Measurements from ENCODE around the gene KDM4C.

KDM4C gene

DNA sequence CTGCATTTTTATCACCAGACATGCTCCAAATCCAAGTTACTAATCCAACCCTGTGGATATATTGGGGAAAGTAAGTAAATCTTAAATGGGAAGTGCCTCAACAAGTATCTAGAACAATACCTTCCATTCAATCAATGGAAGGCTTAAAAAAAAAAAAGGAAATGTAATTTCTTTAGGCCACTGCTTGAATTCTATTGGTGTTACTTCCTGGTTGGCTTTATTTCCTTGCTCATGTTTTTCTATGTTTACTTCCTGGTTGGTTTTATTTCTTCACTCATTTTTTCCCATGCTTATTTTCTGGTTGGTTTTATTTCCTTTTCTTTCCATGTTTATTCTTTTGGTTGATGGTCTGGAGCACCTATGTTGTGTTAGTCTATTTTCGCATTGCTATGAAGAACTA, 363.9 kb downstream of the KDM4C start:
- Mint-ChIP-seq H3K36me3 (ENCODE audit: insufficient read depth) (peaks cover 18% of the 10 kb centered on the region), H3K27ac (ENCODE audit: low read depth) (peak overlapping the region; percentile 12), H3K27me3 (no peaks in the 10 kb centered on the region), H3K9me3 (no peaks in the 10 kb centered on the region), H3K4me3 (no peak overlapping the region), H3K4me1 (peaks cover 31% of the 10 kb centered on the region)
- no peak for ATAC-seq (replicated peaks; ENCODE audit: extremely low read depth, poor library complexity, severe bottlenecking)
- DNase-seq (ENCODE audit: low spot score in 2 of 2), result no peak

DNA sequence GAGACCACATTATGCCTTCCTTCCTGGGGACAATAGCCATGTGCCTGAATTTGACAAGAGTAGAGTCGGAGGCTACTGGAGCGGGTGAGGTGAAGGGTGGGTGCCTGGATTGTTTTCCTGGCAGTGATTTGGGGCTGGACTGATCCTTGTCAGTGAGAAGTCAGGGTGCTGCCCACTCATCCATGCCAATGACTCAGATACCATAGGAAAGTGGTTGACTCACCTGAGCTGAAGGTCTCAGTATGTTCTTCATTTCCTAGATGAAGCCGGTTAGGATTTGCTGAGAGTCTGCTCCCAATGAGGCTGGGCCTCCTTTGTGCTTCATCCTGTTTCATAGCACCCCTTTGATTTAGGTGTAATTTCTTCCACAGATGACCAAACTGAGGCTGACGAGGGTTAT, 366.0 kb downstream of the KDM4C start:
- peaks cover 23% of the 10 kb centered on the region for H3K36me3 Mint-ChIP-seq (ENCODE audit: insufficient read depth)
- H3K9me3 Mint-ChIP-seq, result no peaks in the 10 kb centered on the region
- peaks cover 31% of the 10 kb centered on the region for H3K4me1 Mint-ChIP-seq
- H3K27me3 Mint-ChIP-seq, result no peaks in the 10 kb centered on the region
- no peak for ATAC-seq (replicated peaks; ENCODE audit: extremely low read depth, poor library complexity, severe bottlenecking)
- H3K4me3 Mint-ChIP-seq, result no peak overlapping the region
- H3K27ac Mint-ChIP-seq (ENCODE audit: low read depth), result no peak overlapping the region
- no peak for DNase-seq (ENCODE audit: low spot score in 2 of 2)

DNA sequence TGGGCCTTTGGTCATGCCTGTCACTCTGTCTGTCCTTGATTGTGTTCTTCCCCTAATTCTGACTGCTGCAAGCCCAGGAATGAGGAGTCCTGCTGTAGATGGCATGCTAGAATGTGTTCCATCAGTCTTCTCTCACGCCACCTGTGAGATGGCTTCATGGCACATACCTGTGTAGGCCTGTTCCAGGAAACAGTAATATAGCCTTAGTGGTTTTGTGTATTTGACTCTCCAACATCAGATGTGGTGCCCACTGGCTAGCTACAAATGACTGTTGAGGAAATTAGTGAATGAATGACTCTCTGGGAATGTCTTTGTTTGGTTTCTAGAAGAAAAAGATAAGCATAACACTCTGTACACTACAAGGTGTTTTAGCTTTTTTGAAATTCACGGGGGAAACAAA, 367.5 kb downstream of the KDM4C start:
- H3K27ac Mint-ChIP-seq (ENCODE audit: low read depth), result no peak overlapping the region
- peaks cover 24% of the 10 kb centered on the region for H3K4me1 Mint-ChIP-seq
- peaks cover 33% of the 10 kb centered on the region for H3K36me3 Mint-ChIP-seq (ENCODE audit: insufficient read depth)
- ATAC-seq (replicated peaks; ENCODE audit: extremely low read depth, poor library complexity, severe bottlenecking), result no peak
- no peak overlapping the region for H3K4me3 Mint-ChIP-seq
- H3K9me3 Mint-ChIP-seq, result no peaks in the 10 kb centered on the region
- H3K27me3 Mint-ChIP-seq, result no peaks in the 10 kb centered on the region
- no peak for DNase-seq (ENCODE audit: low spot score in 2 of 2)

DNA sequence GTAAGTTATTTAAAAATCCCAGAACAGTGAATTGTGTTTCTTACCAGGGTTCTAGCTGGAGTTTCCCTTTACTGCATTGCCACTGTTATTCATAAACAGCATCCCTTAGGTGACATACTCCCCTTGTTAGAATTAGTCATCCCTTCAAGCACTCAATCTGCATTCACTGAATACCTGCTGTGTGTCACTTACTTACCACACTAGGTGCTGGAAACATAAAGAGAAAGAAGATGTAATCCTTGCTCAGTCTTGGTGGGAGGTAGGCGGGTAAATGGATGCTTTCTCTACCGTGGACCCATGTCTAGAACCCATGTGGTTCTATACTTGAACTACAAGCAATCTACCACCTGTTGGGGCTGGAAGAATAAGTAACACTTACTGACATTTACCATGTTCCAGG, 371.6 kb downstream of the KDM4C start:
- H3K27me3 Mint-ChIP-seq, result no peaks in the 10 kb centered on the region
- H3K9me3 Mint-ChIP-seq, result no peaks in the 10 kb centered on the region
- DNase-seq (ENCODE audit: low spot score in 2 of 2), result no peak
- peak overlapping the region; percentile 30 for H3K27ac Mint-ChIP-seq (ENCODE audit: low read depth)
- no peak overlapping the region for H3K4me3 Mint-ChIP-seq
- peaks cover 6% of the 10 kb centered on the region for H3K4me1 Mint-ChIP-seq
- H3K36me3 Mint-ChIP-seq (ENCODE audit: insufficient read depth), result peaks cover 28% of the 10 kb centered on the region
- ATAC-seq (replicated peaks; ENCODE audit: extremely low read depth, poor library complexity, severe bottlenecking), result no peak

DNA sequence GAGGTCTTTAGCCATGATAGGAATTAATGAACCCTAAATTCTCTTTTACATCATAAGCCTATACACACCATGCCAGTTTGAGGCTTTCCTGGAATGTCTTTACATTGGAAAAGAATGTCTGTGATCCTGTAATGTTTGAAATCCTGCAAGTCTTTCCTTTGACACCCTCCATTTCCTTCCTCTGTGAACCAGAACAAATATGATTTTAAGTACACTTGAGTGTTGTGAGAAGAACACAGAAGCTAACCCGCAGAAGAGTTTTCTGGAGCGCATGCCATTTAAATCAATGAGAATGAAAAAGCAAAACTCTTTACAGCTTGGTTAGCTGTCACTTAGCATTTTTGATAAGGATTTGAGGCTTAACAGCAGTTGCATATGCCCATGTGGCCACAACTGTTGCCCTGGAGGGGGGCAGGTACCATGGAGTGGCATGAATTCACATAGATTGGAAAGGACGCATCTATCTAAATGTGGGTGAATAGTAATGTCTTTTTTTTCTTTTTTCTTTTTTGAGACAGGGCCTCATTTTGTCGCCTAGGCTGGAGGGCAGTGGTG, 372.6 kb downstream of the KDM4C start:
- ATAC-seq (replicated peaks; ENCODE audit: extremely low read depth, poor library complexity, severe bottlenecking) (no peak), DNase-seq (ENCODE audit: low spot score in 2 of 2) (no peak)
- peaks cover 31% of the 10 kb centered on the region for H3K36me3 Mint-ChIP-seq (ENCODE audit: insufficient read depth)
- no peaks in the 10 kb centered on the region for H3K27me3 Mint-ChIP-seq
- H3K27ac Mint-ChIP-seq (ENCODE audit: low read depth), result no peak overlapping the region
- H3K9me3 Mint-ChIP-seq, result no peaks in the 10 kb centered on the region
- peaks cover under 1% of the 10 kb centered on the region for H3K4me1 Mint-ChIP-seq
- H3K4me3 Mint-ChIP-seq, result no peak overlapping the region

DNA sequence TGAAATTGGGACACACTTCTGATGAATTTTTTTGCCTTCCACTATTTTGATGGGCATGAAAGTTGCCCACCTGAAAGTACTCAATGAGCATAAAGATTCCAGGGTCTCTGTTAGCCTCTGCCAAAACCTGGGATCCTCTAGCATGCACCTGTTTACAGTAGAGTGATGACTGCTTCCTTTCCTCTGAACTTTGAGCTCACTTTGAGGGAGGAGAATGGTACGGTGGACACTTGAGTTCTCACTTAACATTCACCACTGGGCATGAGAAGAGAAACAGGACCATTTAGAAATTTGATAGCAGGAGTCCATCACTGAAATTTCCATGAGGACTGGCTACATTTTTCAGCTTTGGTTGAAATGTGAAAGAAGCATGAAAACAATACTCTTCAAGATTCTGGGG, 374.8 kb downstream of the KDM4C start:
- Mint-ChIP-seq H3K4me3 (no peak overlapping the region), H3K27ac (ENCODE audit: low read depth) (no peak overlapping the region), H3K36me3 (ENCODE audit: insufficient read depth) (peaks cover 40% of the 10 kb centered on the region), H3K4me1 (no peaks in the 10 kb centered on the region), H3K27me3 (no peaks in the 10 kb centered on the region), H3K9me3 (no peaks in the 10 kb centered on the region)
- no peak for DNase-seq (ENCODE audit: low spot score in 2 of 2)
- ATAC-seq (replicated peaks; ENCODE audit: extremely low read depth, poor library complexity, severe bottlenecking), result no peak

DNA sequence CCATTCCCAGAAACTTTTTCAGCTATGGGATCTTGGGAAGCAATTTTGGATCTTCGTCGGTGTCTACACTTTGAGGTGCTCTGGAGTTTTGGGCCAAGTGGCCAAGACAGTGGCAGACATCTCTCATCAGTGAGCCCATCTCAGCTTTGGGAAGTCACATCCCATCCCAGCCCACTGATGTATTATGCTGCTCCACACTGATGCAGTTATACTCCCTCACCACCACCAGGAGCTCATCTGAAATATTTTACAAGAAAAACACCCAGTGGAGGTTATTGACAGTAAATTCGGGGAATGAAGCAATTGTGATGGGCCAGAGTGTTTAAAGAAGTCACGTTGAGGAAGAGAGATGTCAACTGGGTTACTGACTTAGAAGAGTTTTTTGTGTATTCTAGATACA, 378.0 kb downstream of the KDM4C start:
- Mint-ChIP-seq H3K27me3 (no peaks in the 10 kb centered on the region), H3K4me3 (no peak overlapping the region), H3K36me3 (ENCODE audit: insufficient read depth) (peaks cover 20% of the 10 kb centered on the region), H3K4me1 (no peaks in the 10 kb centered on the region), H3K27ac (ENCODE audit: low read depth) (no peak overlapping the region), H3K9me3 (no peaks in the 10 kb centered on the region)
- no peak for DNase-seq (ENCODE audit: low spot score in 2 of 2)
- no peak for ATAC-seq (replicated peaks; ENCODE audit: extremely low read depth, poor library complexity, severe bottlenecking)

DNA sequence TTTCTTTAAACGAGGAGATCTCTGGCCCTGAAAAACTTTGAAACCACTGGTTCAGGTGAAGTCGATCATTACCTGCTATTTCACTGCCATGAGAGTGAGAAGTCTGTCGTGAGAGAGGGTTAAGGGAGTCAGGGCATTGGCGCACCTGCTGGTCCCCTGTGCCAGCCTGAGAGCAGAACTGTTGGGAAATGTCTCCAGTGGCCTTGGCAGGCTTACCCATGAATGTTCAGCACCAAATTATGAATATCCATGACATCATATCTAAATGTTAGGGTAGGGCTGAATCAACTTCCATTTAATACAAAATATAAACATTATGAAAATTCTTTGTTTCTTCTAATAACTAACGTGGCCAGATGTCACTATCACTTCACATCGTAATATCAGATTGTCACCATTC, 379.3 kb downstream of the KDM4C start:
- Mint-ChIP-seq H3K36me3 (ENCODE audit: insufficient read depth) (peaks cover 20% of the 10 kb centered on the region), H3K4me3 (no peak overlapping the region), H3K27ac (ENCODE audit: low read depth) (no peak overlapping the region), H3K27me3 (no peaks in the 10 kb centered on the region), H3K4me1 (peaks cover 7% of the 10 kb centered on the region), H3K9me3 (no peaks in the 10 kb centered on the region)
- ATAC-seq (replicated peaks; ENCODE audit: extremely low read depth, poor library complexity, severe bottlenecking), result no peak
- no peak for DNase-seq (ENCODE audit: low spot score in 2 of 2)

DNA sequence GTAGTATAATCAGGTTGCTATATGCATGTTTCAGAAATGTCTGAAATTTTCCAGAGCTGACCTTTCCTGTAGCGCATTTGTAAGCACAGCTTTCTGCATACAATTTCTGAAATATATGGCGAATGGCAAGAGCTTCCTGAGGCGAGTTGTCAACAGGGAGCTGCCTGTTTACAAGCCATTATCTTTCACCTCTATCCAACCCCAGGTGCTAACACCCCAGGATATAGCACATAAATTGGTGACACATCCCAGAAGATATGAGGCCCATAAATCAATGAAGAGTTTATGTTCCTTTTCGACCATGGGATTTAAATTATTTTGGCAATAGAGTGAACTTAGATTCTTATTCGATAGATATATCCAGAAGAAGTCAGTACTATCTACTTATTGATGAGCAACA, 379.8 kb downstream of the KDM4C start:
- no peak overlapping the region for H3K4me3 Mint-ChIP-seq
- H3K27me3 Mint-ChIP-seq, result no peaks in the 10 kb centered on the region
- DNase-seq (ENCODE audit: low spot score in 2 of 2), result no peak
- H3K4me1 Mint-ChIP-seq, result peaks cover 12% of the 10 kb centered on the region
- H3K9me3 Mint-ChIP-seq, result no peaks in the 10 kb centered on the region
- H3K36me3 Mint-ChIP-seq (ENCODE audit: insufficient read depth), result peaks cover 21% of the 10 kb centered on the region
- no peak for ATAC-seq (replicated peaks; ENCODE audit: extremely low read depth, poor library complexity, severe bottlenecking)
- peak overlapping the region; percentile 19 for H3K27ac Mint-ChIP-seq (ENCODE audit: low read depth)

DNA sequence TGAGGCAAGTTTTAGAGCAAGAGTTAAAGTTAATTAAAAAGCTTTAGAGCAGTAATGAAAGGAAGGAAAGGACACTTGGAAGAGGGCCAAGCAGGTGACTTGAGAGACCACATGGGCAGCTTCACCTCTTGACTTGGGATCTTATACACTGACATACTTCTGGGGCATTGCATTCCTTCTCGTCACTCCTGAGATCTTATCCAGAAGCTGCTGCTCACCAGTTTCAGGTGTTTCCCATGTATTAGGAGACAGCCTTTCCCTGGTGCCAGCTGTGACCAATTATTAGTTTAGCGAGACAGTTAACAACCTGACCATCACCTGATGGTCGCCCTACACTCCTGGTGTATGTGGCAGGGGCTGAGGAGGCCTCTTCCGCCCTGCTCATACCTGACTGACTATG, 382.1 kb downstream of the KDM4C start:
- Mint-ChIP-seq H3K27ac (ENCODE audit: low read depth) (no peak overlapping the region), H3K36me3 (ENCODE audit: insufficient read depth) (peaks cover 27% of the 10 kb centered on the region), H3K4me3 (no peak overlapping the region), H3K4me1 (peaks cover 16% of the 10 kb centered on the region), H3K27me3 (no peaks in the 10 kb centered on the region), H3K9me3 (no peaks in the 10 kb centered on the region)
- DNase-seq (ENCODE audit: low spot score in 2 of 2), result no peak
- ATAC-seq (replicated peaks; ENCODE audit: extremely low read depth, poor library complexity, severe bottlenecking), result no peak

DNA sequence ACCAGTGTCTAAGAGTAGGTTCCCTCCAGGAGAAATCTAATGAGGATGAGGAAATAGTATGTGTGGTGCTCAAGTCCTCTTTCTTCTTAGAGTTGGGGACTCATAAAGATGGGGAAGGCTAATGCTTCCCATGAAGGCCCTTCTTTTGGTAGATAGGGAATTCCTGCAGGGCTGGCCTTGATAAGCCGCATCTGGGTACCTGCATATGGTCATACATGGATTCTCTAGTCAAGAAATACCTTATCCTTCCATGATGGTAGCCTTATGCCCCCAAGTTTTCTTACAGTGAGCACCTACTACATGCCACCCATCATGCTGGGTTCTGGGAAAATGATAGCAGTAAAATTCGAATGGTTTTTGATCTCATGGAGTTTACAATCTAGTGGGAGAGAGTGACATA, 382.6 kb downstream of the KDM4C start:
- no peaks in the 10 kb centered on the region for H3K9me3 Mint-ChIP-seq
- ATAC-seq (replicated peaks; ENCODE audit: extremely low read depth, poor library complexity, severe bottlenecking) (no peak), DNase-seq (ENCODE audit: low spot score in 2 of 2) (no peak)
- peaks cover 24% of the 10 kb centered on the region for H3K36me3 Mint-ChIP-seq (ENCODE audit: insufficient read depth)
- H3K4me3 Mint-ChIP-seq, result no peak overlapping the region
- no peaks in the 10 kb centered on the region for H3K27me3 Mint-ChIP-seq
- peaks cover 16% of the 10 kb centered on the region for H3K4me1 Mint-ChIP-seq
- no peak overlapping the region for H3K27ac Mint-ChIP-seq (ENCODE audit: low read depth)

DNA sequence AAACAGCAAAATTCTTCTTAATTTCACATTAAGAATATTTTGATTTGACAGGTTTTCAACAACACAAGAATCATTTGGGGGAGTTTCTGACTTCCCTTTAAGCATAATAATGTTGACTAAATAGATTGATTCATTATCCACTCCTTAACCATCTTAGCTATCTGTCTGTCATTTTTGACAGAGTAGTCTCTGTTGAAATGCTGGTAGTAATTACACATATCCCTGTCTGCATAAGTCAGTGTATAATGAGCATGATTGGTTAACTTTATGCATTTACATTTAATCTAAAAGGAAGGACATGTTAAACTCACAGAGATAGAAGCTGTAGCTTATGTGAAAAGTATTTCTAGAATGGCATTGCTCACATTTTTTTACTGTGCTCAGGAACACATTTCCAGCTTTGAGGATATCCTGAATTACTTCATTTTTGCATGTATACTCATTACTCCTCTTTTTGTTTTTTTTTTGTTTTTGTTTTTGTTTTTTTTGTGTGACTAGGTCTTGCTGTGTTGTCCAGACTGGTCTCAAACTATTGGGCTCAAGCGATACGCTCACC, 385.9 kb downstream of the KDM4C start:
- ATAC-seq (replicated peaks; ENCODE audit: extremely low read depth, poor library complexity, severe bottlenecking), result no peak
- Mint-ChIP-seq H3K27ac (ENCODE audit: low read depth) (no peak overlapping the region), H3K36me3 (ENCODE audit: insufficient read depth) (peaks cover 15% of the 10 kb centered on the region), H3K4me1 (peaks cover 32% of the 10 kb centered on the region), H3K4me3 (no peak overlapping the region), H3K27me3 (no peaks in the 10 kb centered on the region), H3K9me3 (no peaks in the 10 kb centered on the region)
- no peak for DNase-seq (ENCODE audit: low spot score in 2 of 2)

DNA sequence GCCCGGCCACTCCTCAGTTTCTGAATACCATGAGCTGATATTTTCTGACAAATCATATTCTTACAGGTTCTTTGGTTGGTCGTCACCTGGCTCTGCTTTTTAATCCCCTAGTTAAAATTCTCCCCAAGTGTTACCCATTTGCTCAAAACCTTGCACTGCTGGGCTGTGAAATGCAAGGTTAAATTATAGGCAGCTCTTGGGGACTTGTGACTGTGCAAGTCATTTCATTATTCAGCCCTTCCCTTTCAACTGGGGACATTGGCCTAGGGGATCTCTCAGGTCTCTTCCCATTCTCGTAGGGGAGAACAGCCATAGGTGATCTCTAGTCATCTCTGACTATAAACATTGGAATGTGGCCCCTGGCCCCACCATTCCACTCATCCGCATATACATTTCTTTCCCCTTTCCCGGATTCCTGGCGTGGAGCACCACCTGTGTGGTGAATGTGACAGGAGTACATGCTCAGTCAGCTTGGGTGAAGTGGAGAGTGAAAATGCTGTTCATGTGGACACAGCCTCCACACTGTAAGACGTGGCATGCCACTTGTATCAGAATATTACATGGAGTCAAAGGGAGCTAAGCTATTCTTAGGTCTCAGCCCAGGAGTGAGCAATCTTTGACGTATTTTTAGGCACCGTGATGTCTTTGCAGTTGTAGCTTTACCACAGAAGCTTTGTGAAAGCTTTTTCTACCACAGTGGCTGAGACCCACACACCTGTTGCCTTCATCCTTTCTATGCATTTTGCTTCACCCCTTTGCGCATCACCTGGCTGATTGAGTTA, 386.7 kb downstream of the KDM4C start:
- Mint-ChIP-seq H3K36me3 (ENCODE audit: insufficient read depth) (peaks cover 14% of the 10 kb centered on the region), H3K9me3 (no peaks in the 10 kb centered on the region), H3K27ac (ENCODE audit: low read depth) (no peak overlapping the region), H3K4me1 (peaks cover 34% of the 10 kb centered on the region), H3K27me3 (no peaks in the 10 kb centered on the region), H3K4me3 (no peak overlapping the region)
- DNase-seq (ENCODE audit: low spot score in 2 of 2) (no peak), ATAC-seq (replicated peaks; ENCODE audit: extremely low read depth, poor library complexity, severe bottlenecking) (no peak)
